Measurements from ENCODE around the gene FRRS1.

Gene FRRS1

GRCh38 chr1:99673315-99673714, 93.1 kb downstream of the FRRS1 start:
- DNase-seq, result no peak

DNA sequence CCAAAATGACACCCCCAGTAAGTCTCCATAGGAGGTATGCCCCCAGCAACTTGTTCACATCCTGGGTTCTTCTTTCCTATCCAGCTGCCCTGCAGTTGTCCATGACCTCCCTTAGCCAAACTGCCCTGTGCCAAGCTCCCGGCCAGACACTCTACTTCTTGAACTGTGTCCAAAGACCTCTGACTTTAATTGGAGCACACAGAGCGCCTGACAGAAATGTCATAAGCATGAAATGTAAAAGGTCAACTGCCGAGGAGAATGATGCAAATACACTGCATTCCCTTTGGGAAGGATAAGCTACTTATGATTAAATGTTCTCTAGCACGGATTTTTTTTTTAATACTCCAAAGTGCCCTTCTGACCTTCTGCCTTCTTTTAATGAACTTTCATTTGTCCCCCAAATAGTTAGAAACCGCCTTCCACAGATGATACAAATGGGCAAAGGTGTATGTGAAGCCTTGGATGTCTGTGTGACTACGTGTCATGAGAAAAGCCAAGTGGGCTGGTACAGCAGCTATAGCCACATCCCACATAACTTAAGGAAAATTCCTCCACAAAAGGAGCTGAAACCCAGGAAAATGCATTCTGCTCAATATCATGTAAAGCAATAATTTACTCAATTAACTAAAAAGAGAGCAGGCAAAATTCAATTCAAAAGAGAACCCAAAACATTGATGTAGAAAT, 93.8 kb downstream of the FRRS1 start:
- no peak for DNase-seq

GRCh38 chr1:99672038-99672437, 94.4 kb downstream of the FRRS1 start:
- no peak for DNase-seq

DNA sequence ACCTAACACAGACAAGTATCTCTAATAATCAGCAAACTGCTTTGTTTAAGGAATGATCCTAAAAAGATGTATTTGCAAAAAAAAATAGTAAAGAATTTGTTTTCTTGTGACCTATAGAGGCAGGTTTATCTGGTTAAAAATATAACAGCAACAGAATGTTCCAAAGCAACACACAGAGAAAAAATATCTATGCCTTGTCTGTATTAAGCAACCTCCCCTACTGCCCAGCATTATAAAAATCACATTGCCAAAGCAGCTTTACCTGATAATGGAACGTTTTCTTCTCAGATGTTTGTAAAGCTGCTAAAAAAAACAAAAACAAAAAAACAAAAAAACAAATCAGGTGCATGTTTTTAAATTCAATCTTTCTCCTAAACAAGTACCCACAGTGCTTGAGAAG, 95.9 kb downstream of the FRRS1 start:
- no peak for DNase-seq

DNA sequence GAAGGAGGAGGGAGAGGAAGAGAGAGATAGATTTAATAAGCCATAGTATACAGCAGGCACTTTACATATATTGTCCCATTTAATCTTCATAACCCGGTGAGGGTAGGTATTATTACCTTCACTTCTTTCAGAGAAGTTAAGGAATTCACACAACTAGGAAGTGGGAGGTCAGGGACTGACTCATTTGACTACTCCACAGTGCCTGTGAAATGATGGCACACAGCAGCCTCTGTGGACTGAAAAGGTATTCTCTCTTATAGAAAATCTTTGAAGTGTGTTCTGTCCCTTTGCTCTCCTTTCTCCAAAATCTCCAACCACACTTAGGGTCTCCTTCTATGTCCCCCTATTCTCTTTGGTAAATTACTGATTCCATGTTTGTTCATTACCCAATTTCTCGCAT, 96.6 kb downstream of the FRRS1 start:
- no peak for DNase-seq

DNA sequence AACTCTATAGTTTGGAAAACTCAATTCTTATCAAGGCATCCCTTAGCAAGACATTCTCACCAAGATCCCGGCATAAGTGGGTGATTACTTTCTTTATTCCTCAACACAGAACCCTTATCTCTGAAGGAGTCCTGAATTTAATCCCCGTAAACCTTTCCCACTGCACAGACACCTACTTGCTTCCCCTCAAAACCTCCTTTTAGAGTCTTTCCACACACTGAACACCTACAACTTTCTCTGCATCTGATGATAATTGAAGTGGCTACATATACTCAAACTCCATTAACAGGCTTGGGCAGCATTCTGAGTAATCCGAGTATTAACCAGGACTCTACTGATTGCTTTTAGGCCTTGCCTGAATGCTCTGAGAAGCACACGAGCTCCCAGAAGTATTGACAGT, 97.1 kb downstream of the FRRS1 start:
- no peak for DNase-seq

DNA sequence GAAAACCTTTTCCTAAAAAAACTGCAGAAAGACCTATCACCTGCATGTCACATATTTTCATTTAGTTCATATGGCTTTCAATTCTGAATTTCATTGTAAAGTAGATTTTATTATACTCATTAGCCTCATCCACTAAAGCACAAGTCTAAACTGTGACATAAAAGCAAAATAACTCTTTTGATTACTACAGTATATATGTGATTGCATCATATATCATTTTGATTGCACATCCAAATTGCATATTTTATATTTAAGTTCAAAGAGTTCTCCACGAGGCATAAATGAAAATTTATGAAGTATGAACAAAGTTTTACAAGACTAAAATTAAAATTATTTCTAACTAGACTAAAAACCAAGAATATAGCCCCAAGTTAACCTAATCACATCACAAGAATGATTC, 101.2 kb downstream of the FRRS1 start:
- no peak for DNase-seq

DNA sequence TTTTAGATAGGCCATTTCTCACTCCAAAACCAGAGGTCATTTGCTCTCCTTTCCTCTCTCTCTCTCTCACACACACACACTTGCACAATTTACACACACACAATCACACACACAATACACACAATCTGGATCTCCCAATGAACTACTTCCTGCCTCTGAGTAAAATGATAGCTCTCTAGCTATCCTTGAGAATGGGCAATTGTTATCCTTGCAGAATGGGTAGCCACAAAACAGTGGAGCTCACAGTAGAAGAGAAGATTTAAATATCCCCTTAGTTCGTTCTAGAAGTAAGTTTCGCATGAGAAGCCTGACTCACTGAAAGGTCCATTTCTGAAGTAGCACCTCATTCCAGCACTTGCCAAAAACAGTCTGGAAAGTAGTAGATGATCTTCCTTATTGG, 102.9 kb downstream of the FRRS1 start:
- no peak for DNase-seq

DNA sequence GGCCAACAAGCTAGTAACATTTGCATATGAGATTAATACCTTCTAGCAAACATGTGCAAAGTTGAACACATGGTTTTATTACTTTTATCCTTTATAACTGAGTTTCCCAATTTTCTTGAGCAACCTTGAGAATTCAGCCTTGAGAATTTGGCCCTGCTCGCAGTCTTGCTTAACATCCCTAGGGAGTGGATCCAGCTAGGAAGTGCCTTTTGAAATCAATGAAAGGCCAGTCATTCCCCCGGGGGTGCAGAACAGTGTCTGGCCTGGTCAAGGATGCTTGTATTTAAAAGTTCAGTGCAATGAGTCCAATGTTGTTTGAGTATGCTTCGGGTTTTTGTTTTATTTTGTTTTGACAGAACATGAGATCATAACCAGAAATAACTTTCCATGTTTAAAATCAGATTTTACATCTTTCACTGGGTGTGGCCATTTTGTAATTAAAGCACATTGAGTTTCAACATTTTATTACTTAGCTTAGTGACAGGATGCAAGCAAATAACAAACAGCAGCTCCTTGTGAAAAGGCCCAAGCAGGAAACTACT, 103.8 kb downstream of the FRRS1 start:
- no peak for DNase-seq

GRCh38 chr1:99661780-99662179, 104.7 kb downstream of the FRRS1 start:
- no peak for DNase-seq

DNA sequence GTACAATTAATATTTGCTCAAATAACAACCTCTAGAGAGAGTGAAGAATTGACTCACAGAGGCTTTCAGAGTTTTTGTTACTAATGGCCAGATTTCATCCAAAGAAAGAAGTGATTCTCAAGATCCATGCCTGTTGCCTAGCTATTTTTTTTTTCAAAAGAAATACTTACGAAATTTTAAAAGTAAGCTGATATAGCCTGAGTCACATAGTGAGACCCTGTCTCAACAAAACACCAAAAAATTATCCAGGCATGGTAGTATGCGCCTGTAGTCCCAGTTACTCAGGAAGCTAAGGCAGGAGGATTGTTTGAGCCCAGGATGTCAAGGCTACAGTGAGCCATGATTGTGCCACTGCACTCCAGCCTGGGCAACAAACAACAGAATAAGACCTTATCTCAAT, 105.9 kb downstream of the FRRS1 start:
- DNase-seq, result no peak

DNA sequence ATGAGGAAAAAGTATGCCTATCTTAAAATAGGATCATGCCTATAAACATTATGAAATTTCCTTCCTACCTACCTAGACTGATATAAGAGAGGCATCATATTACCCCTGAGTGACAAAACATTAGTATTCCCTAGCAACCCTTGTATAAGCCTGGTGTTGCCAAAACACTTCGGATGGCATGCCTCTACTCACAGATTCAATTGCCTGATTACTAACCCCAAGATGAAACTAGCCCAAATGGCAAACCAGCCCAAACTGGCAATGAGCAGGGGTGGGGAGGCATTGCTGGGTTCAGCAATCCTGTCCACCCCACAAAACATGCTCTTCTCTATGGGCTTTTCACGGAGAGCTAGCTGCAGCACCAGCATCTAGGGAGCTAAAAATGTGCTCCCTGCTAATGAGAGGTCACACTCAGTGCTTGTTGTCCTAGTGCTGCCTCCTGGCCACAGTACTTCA, 106.7 kb downstream of the FRRS1 start:
- DNase-seq, result no peak

Data from activated effector memory CD4-positive, alpha-beta T cell treated with Interleukin-2 at 50 U/mL for 16 hours (primary cell).